ENCODE measurements around the gene EVX2.

Gene EVX2

DNA sequence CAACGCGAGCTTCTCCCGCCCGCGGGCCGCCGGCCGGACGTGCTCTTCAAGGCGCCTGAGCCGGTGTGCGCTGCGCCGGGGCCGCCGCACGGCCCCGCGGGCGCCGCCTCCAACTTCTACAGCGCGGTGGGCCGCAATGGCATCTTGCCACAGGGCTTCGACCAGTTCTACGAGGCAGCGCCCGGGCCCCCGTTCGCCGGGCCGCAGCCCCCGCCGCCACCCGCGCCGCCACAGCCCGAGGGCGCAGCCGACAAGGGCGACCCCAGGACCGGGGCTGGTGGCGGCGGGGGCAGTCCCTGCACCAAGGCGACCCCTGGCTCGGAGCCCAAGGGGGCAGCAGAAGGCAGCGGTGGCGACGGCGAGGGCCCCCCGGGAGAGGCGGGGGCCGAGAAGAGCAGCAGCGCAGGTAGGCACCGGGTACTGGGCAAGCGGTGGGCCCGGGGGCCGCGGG is 24.0 kb upstream of the EVX2 start:
- no peak for DNase-seq (ENCODE audit: low read depth in 2 of 2)

DNA sequence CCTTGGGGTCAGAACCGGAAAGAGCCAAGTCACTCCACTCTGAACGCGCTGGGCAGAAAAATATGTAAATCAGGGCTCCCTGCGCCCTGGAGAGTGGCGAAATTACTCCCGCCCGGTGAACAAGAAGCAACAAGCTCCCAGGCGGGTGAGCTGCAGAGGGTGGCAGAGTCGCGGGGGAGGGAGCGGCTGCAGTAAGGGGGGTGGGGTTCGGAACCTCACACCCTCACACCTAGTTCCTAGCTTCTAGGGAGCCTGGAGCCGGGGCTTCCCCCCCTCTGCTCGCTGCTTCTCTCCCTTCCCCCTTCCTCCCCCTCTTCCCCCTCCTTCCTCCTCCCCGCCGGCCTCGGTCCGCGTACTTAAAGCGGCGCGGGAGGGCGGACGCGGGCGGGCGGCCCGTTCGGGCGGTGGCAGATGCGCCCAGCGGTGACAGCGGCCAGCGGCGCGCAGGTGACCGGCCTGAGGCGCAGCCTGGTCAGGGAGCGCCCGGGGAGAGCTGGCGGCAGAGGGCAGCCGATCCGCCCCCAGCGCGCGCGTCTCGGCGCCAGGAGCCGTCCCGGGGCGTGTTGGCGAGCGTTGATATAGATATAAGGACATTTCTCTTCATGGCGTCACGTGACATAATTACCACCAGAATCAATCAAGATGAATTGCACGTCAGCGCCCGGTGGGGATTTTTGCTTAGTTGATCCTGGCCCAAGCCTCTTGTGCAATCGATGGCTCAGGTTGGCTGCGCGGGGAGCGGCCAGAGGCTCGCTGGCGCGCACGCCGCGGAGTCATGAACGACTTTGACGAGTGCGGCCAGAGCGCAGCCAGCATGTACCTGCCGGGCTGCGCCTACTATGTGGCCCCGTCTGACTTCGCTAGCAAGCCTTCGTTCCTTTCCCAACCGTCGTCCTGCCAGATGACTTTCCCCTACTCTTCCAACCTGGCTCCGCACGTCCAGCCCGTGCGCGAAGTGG is 23.1 kb upstream of the EVX2 start, which contains the start of gene HOXD11:
Gene HOXD11 (plus strand): TSS at position 700 of the 959 bp plus-strand sequence. CDS start 76 bp downstream, at position 776.
- no peak for DNase-seq (ENCODE audit: low read depth in 2 of 2)

DNA sequence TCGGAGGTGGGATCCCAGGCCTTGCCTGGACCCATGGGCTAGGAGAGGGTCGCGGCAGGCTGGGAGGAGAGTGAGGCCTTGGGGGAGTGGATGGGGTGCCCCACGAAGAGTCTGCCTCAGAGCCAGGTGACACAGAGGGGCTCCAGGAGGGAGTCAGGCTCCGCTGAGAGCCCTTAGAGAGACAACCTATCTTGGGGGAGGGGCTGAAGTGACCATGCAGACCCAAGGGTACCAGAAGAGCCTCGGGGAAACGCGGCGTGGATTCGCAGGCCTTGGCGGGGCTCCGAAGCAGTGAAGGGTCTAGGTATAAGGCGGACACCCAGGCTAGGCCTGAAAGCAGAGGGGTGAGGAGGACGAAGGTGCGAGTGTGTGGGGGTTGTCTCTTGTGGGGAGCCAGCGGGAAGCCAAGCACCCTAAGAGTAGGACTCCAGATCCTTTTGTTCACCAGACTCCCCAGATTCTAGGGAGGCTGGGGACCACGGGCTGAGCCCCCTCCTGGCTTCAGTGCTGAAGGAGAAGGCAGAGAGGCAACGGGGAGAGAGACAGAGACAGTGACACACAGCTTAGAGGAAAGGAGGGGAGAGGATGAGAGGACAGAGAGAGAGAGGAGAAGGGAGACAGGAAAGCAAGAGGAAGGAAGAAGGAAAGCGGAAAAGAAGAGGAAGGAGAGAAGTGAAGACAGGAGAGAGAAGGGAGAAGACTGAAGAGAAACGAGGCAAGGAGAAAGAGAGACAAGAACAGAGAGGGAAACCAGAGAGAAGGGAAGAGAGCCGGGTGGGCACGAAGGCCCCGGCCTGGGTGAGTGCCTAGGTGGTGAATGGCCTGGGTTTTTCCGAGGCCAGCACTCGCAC is 22.2 kb upstream of the EVX2 start:
- DNase-seq (ENCODE audit: low read depth in 2 of 2) = no peak

DNA sequence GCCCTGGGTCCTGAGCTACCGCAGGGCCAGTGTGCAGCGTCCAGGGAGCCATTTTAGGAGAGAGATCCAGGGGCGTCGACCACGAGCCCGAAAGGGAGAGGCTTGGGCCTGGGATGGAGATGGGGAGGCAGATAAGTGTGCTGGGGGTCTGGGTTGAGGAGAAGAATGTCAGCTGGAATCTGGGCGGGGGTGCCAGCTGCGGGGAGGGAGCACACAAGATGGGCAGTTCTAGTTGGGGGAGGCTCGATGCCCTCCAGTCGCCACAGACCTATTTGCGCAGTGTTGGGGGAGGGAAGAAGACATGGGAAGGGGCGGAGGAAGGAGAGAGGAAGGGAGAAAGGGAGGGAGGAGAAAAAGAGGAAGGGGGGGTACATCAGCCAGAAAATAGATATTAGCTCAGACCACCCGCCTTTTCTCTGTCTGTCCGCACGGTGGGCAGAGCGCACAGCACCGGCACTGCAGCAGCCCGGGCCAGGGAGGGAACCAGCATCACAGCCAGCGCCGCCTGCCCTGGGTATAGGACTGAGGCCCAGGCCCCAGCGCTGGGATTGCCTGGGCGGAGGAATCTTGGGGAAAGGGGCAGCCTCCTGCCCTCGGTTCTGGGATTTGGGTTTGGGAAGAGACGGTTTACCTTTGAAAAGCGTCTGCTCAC is 21.4 kb upstream of the EVX2 start:
- DNase-seq (ENCODE audit: low read depth in 2 of 2) = no peak

DNA sequence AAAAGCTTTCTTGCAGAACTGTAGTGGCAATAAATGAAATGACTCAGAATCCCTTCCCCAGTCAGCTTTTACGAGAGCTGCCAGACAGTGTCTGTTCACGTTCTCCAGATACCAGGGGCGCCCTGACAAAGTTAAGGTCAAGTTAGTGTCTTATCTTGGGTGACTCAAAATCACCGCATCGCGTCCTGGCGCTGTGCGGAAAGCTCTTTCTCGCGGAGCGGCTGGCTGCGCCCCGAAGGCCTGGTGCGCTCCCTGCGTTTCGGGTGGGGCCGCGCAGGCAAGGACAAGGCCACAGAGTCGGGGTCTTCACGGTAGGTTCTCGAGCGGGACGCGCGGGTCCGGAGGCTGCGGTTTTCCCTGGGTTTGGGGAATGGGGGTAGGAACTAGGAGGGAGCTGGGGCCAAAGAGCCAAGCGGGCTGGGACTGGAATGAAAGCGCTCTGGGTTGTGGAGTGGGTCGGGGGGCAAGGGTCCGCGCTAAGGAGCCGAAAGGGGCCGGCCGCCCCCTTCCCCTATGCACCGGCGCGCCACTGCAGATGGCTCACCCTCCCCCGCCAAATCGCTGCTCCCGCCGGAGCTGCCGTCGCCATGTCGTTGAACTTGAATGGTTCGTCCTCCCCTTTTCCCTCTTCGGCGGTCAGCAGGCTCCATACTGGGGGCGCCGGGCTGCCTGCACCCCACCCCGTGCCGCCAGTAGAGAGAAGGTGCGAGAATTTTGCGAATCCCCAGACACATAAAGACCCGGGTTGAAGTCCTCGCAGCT is 20.7 kb upstream of the EVX2 start:
- no peak for DNase-seq (ENCODE audit: low read depth in 2 of 2)

DNA sequence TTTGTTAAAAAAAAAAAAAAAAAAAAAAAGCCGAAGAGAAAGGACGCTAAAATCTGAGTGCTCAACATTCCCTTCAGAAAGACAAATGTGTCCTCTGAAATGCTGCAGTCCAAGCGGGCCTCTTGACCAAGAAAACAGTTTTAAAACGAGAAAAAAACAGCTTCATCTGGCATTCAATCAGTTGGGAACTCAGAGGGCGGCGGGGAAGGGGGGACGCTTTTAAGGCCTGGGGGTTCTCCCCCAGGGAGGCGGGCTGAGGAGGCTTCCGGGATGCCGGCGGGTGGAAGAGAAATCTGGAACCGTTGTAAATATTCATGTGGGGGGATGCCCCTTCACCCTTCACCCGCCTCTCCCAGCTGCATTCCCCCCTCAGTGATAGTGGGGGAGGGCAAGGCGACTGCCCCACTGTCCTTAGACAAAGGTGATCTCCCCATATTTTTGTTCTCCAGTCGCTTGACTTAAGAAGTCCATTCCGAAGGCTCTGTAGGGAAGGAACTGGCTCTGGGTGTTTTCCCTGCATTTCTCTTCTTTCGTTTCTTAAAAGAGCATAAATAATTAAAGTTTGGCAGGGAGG is 20.1 kb upstream of the EVX2 start:
- no peak for DNase-seq (ENCODE audit: low read depth in 2 of 2)

DNA sequence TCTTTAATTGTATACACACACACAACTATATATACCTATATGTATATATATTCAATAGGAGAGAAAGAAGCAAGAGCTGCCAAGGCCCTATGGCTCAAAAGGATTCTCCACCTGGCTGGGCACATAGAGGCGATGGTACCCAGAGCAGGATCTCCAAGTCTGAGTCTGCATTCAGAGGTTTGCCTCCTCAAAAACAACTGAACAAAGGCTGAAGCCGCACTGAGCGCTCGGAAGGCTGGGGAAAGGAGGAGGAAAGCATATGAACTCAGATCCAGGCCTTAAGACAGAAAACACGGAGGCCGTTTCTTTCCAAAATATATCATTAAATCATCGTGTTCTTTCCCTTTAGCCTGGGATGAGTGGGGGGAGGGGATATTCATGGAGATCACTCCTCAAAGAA is 19.4 kb upstream of the EVX2 start:
- no peak for DNase-seq (ENCODE audit: low read depth in 2 of 2)

DNA sequence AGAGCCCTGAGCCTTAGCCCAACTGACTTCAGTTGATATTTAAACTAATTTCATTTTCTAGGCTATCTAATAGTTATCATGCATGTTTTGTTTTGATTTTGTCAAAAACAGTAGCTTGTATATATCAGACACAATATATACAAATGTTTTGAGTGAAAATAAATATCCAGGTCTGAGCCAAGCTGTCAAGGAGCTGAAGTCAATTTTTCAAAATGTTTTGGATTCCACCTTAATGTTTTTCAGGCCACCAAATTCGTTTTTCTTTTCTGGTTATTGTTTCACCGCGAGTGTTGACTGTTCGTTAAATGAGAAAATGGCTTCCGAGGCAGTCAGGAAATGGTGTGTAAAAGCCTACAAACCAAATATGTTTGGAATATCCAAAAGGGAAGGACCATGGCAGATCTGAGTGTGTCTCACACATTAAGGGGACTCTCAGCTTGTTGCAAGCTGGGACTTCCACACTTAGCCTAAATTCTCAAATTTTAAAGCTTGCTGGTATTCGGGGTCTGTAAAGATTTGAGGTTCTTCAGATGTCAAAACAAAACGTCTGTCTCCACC is 18.6 kb upstream of the EVX2 start:
- no peak for DNase-seq (ENCODE audit: low read depth in 2 of 2)

DNA sequence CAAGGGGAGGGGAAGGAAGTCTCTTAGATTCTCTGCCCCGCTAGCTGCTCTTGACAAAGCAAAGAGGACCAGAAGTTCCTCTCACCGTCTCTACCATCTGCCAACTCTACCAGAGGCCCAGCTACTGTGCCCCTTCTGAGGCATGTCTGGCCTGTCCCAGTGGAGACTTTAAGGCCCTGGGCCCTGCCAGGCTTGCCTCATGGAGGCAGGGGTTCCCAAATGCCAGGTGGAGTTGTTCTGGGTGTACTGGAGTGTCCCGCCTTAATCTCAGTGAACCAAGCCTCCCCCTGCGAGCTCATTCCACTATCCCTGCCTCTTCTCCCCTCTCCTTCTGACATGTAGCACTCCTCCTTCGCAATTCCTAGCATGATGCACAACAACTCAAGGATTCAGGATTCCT is 18.1 kb upstream of the EVX2 start:
- no peak for DNase-seq (ENCODE audit: low read depth in 2 of 2)

DNA sequence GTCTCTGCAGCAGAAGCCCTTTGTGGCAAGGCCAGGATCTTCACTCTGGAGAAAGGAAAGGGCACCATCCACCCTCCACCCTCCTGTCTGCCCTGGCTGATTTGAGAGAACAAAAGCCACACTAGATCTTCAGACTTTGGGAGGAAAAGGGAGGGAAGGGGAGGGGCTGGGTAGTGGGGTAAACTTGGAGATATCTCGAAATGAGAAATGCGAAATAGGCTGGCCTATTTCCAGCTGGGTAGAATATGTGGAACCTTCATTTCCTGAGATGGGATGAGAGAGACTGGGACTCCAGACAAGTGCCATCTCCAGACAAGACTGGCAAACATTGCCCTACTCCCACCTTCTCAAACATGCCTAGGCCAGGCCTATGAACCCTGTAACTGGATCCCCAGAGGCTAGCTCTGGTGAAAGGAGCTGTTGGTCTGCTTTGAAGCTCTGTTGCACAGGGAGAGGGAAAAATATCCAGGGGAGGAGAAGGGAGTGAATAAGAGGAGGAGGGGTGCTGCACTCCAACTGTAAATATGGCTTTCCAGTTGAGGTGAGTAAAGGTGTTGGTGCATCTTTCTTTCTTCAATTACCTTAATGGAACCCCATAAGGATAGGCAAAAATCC is 17.6 kb upstream of the EVX2 start:
- DNase-seq (ENCODE audit: low read depth in 2 of 2) = no peak

DNA sequence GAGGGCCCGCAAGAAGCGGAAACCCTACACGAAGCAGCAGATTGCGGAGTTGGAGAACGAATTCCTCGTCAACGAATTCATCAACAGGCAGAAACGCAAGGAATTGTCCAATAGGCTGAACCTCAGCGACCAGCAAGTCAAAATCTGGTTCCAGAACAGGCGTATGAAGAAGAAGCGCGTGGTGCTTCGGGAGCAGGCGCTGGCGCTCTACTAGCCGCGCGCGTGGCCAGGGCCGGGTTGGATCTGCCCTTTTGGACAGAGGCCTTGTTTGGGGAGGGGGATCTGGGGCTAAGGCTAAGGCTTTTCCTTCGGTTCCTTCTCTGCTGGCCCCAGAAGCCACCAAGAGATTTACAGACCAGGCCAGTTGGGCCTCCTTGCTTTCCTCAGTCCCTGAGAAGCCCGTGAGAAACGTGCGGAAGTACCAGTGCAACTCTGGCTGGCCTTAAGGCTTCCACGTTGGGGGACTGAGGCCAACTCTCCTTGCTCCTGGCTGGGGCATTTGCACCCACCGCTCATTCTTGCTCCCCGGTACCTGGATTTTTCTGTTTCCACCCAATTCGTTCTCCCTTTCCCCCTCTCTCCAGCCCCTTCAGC is 16.9 kb upstream of the EVX2 start:
- DNase-seq (ENCODE audit: low read depth in 2 of 2) = no peak

DNA sequence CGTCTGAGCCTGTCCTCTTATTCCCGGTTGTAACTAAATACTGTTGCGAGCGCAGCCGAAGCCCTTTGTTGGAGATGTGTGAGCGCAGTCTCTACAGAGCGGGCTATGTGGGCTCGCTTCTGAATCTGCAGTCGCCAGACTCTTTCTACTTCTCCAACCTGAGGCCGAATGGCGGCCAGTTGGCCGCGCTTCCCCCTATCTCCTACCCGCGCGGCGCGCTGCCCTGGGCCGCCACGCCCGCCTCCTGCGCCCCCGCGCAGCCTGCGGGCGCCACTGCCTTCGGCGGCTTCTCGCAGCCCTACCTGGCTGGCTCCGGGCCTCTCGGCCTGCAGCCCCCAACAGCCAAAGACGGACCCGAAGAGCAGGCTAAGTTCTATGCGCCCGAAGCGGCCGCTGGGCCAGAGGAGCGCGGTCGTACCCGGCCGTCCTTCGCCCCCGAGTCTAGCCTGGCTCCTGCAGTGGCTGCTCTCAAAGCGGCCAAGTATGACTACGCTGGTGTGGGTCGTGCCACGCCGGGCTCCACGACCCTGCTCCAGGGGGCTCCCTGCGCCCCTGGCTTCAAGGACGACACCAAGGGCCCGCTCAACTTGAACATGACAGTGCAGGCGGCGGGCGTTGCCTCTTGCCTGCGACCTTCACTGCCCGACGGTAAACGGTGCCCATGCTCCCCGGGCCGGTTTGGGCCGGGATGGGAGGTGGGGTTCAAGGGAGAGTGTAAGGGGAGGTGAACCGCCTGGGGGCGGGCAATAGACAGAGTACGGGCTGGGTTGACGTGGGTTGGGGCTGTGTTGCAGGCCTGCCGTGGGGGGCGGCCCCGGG is 16.2 kb upstream of the EVX2 start, which contains the start of gene HOXD12:
Gene HOXD12 (plus strand): TSS at position 68 of the 819 bp plus-strand sequence. CDS start 7 bp downstream, at position 75.
- DNase-seq (ENCODE audit: low read depth in 2 of 2) = no peak

DNA sequence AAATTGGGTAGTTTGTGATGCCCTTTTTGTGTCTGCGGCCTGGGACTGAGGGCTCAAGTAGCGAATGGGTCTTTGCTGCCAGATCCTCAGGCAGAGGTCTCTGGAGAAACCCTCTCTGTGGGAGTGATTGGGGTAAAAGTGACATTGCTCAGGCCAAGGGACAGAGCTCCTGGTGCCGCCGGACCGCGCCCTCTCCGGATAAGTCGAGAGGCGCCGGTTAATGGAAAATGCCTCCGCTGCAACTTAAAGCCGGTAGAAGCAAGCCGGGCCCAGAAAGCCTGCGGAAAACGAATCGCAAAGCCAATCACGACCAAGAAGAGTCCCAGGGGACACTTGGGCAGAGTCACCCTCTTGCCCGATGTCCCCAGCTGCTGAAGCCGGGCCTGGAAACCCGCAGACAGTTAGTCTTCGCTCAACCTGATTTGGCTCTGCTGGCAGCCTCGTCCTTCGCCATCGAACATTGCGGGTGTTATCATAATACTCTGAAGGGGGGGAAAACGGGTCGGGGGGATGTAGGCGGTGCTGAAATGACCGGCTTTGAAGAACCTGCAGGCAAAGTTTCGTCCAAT is 15.5 kb upstream of the EVX2 start:
- no peak for DNase-seq (ENCODE audit: low read depth in 2 of 2)

DNA sequence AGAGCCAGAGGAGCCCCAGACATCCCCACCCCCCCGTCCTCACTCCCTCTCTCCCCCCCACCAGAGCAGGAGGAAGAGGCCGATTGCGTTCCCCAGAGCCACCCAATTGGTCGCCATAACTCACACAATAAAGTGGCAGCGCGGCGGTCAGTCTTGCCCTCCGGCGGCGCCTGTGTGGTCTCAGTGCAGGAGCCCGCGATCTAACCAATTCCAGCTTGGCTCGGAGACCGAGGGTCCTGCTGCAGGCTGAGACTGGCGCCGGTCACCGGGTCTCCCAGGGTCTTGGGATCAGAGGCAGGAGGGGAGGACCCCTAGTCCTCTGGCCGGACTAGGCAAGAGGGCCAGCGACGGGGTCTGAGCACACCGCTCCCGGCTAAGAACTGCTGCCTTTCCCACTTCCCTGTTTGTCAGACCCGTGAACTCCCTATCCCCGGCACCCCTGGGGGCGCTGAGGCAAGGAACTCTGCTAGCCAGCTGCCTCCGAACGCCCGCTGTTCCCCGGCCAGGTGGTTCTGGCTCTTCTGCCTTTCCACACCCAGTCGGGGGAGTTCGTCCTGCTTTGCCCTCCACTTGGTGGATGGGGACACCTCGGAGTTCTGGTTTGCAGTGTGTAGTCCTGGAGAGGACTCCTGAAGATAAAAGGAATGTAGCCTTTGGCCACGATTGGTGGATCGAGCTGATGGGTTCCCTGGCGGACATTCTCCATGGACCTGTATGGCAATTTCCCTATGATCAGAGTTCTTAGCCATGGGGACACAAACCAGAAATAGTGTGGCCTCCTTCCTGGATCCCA is 14.8 kb upstream of the EVX2 start:
- no peak for DNase-seq (ENCODE audit: low read depth in 2 of 2)

DNA sequence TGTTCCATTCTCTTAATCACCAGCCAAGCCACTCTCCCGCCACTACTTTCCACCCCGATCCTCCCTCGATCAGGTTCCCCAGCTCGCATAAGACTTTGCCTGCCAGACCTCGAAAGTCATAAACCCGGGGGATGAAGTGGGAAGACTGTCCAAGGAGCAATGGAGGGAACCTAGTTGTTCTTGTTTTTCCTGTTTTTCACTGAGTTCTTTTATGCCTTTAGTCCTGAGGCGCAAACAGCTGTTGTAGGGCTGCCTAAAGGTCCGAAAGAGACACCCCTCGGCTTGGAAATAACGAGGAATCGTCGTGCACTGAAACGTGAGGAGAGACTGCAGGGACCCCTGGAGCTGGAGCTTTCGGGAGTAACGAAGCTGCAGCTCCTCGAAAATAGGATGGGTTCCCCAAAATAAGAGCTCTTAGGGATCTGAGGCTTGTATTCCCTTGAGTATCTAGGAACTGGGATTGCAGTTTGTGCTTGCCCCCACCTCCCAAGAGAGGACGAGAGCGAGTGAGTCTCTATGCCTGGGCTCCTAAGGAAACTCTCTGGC is 14.1 kb upstream of the EVX2 start:
- no peak for DNase-seq (ENCODE audit: low read depth in 2 of 2)

DNA sequence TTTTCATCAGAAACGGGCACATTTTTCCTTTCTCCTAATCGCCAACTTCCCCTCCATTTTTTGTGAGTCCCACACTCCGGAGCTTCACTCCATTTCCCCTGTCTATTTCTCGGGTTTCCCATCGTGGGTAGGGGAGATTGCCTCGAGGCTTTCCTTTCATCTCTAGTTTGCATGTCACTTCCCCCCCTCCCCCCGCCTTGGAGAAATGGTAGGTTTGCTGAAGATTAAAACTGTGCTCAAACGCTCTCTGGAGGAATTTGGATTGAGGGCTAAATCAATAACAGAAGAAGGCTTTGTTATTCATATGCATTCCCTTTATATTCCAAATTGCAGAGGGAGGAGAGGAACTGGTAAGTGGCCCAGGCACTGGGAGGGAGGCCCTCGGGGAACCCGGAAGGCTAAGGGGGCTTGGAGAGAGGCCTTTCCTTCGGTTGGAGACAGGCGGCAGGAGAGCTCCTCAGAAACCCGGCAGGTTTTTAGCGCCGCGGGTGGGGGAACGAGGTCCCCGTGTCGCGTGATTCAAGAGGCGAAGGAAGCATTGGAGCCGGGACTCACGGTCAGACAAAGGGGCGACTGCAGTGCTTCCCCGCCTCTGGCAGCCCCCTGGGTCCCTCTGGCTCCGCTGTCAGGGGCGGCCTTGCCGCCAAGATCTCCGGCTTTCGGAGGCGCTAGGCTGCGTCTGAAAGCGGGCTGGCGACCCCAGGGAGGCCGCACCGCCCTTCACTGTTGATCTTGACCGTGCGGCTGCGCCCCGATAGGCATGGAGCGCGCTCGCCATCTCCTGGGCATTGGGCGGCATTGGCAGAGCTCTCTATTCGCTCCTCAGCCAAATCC is 13.4 kb upstream of the EVX2 start:
- peak; percentile 37 to 40 for DNase-seq (ENCODE audit: low read depth in 2 of 2)

Data from stimulated activated CD8-positive, alpha-beta memory T cell treated with anti-CD3 and anti-CD28 coated beads, Interleukin-2, amount 100 ng/mL, for 48 hours (primary cell).